Astrocyte (in vitro differentiated cells and primary cell): ENCODE measurements around the gene ABHD11.

ENCODE experiments used
- EZH2 ChIP-seq: IDR thresholded peaks from 2 replicates; pipeline ENCODE4 v1.6.1; 2012; ENCODE audit warnings: mild to moderate bottlenecking, low read length, inconsistent platforms; ENCODE audit not compliant: insufficient read depth
- TF ChIP-seq, protein P1 (sequence below): IDR thresholded peaks from 2 replicates; pipeline ENCODE4 v1.5.1; 2011; ENCODE audit warnings: low read depth, mild to moderate bottlenecking, inconsistent platforms, low read length, moderate library complexity; ENCODE audit not compliant: insufficient read depth

DNA sequence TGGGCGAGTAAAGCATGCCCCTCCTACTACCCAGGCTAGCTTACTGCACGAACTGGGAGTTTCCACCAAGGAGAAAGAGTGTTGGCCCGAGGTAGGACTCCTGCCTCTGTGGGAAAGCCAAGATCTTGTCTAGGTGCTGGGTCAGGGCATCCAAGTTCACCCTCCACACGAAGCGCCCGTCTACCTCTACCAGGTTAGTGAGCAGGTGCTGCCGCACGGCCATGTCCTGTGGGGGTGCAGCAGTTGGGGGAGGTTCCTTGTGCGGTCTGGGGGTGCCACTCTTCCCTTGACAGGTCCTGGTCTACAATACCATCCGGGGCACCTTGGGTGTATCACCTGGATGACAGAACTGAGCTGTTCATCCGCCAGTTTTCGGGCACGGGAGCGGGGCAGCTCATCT lies 1.7 kb downstream of the ABHD11 start:
- TF ChIP-seq, protein P1, sequence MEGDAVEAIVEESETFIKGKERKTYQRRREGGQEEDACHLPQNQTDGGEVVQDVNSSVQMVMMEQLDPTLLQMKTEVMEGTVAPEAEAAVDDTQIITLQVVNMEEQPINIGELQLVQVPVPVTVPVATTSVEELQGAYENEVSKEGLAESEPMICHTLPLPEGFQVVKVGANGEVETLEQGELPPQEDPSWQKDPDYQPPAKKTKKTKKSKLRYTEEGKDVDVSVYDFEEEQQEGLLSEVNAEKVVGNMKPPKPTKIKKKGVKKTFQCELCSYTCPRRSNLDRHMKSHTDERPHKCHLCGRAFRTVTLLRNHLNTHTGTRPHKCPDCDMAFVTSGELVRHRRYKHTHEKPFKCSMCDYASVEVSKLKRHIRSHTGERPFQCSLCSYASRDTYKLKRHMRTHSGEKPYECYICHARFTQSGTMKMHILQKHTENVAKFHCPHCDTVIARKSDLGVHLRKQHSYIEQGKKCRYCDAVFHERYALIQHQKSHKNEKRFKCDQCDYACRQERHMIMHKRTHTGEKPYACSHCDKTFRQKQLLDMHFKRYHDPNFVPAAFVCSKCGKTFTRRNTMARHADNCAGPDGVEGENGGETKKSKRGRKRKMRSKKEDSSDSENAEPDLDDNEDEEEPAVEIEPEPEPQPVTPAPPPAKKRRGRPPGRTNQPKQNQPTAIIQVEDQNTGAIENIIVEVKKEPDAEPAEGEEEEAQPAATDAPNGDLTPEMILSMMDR: no peak
- no peak for TF ChIP-seq EZH2
